ENCODE results near the gene TNN.

TNN gene

DNA sequence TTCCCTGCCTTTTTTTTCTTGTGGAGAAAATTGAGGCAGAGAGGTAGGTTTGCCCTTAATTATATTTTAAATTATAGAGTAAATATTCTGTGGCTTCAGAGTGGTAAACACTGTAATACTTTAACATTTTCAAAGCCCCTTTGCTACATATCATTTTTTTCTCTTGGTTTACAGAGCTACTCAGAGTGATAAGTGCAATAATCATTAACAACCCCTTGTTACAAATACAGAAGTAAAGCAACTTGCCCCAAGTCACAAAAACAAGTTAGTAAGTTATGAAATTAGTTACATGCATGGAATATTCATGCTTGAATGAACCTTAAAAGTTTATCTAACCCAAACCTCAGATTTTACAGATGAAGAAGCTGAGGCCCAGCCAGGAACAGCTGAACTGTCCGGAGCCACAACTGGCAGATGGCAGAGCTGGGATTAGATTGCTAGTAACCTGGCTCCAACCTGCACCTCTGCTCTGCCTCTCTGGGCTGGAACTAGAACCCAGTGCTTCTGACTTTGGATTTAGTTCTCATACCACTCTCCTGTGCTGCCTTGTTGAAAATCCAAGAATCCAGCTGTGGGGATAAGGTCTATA lies 48.7 kb downstream of the TNN start:
- no peak for DNase-seq (ENCODE audit: low read depth)

DNA sequence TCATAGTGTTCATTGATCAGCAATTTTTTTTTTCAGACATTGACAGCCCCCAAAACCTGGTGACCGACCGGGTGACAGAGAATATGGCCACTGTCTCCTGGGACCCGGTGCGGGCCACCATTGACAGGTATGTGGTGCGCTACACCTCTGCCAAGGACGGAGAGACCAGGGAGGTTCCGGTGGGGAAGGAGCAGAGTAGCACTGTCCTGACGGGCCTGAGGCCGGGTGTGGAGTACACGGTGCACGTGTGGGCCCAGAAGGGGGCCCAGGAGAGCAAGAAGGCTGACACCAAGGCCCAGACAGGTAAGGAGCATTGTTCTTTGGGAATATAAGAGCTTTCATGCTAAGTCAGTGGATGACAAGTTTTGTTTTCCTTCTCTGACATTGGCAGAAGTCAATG lies 49.3 kb downstream of the TNN start:
- no peak for DNase-seq (ENCODE audit: low read depth)

DNA sequence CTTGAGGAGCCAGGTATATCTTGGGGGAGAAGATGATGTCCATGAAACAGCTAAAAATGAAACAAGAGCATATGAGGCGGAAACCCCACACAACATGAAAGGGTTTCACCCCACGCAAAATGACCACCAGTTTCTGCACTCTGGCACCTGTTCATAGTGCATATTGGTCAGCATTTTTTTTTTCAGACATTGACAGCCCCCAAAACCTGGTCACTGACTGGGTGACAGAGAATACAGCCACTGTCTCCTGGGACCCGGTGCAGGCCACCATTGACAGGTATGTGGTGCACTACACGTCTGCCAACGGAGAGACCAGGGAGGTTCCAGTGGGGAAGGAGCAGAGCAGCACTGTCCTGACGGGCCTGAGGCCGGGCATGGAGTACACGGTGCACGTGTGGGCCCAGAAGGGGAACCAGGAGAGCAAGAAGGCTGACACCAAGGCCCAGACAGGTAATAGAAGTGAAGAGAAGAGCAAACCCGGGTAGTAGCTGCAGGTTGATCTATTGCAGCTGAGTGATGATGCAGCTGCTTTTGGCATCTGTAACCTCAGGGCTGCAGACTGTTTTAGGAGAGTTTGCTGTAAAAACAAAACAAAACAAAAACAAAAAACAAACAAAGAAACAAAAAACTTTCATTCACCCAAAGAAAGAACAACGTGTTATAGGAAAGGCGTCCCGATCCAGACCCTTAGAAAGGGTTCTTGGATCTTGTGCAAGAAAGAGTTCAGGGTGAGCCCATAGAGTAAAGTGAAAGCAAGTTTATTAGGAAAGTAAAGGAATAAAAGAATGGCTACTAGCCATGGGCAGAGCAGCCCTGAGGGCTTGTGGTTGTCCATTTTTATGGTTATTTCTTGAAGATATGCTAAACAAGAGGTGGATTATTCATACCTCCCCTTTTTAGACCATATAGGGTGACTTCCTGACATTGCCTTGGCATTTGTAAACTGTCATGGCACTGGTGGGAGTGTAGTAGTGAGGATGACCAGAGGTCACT lies 51.0 kb downstream of the TNN start:
- DNase-seq (ENCODE audit: low read depth), result no peak

DNA sequence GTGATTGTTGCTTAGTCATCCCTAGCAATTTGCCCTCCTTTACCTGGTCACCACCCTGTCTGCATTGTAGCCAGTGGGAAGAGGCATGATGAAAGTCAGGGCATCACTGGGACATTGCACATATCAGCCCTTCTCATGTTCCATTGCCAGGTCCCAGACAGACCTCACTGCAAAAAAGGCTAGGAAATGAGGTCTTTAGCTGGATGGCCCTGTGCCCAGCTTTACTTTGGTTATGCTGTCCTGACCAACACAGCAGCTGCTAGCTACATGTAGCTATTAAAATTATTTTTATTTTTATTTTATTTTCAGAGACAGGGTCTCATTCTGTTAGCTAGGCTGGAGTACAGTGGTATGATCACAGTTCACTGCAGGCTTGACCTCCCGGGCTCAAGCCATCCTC lies 52.9 kb downstream of the TNN start:
- no peak for DNase-seq (ENCODE audit: low read depth)

DNA sequence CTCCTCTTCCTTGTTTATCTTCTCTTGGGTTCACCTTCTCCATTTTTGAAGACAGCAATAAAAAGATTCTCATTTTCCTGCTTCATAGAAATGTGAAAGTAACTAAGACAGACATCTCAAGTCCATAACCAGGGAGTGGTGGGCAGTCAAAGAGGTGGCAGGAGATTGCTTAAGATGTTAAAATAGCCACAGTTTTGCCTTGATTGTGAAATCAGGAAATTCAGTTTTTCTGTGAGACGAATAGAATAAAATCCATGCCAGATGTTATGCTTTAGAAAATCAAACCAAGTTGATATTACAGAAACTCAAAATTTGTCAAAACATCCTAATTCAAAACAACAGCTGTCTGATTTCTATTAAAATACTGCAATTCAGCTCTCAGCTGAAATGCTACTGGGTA lies 57.2 kb downstream of the TNN start:
- DNase-seq (ENCODE audit: low read depth), result no peak

DNA sequence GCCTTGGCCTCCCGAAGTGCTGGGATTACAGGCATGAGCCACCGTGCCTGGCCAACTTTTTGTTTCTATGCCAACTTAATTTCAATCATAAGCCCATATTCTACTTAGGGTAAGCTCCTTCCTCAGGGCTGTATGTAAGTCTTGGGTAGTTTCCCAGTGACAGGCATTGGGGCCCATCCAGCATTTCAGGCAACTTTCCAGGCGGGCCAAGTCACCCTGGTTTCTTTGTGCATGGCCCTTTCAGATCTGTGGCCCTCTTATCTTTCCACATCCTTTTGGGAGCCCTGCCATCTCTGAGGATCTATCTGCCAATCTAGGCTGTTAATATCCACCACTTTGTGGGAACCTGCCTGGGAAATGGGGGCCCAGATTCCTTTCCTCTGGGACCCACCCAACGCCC lies 58.7 kb downstream of the TNN start:
- DNase-seq (ENCODE audit: low read depth), result no peak

DNA sequence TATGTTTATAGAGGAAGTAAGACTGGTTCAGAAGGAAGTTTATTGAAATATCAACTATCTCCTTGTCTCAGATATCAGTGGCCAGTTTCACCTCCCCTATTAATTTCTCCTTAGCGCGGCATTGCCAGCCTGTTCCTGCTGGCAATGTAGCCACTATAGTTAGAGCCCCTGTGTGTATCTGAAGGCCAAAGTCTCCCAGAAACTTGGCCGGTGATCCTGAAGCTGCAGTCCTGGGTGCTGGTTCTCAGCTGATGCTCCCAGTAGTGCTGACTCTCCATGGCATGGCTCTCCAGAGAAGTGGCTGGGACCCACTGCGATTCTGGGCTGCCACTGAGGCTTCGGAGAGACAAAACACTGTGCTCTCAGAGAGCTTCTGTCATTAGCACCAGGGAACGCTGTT lies 59.9 kb downstream of the TNN start:
- no peak for DNase-seq (ENCODE audit: low read depth)

DNA sequence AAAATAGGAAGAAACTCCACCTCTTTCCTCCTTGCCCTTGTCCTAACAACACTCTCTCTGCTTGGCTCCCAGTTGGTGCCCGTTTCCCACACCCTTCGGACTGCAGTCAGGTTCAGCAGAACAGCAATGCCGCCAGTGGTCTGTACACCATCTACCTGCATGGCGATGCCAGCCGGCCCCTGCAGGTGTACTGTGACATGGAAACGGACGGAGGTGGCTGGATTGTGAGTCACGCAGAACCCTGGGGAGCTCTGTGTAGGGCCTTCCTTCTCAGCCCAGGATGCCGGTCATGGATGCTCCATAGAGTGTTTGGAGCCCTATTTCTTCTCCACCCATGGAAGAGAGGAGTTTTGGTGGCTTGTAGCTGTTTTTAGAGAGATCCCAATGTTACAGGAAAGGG lies 60.9 kb downstream of the TNN start:
- no peak for DNase-seq (ENCODE audit: low read depth)

DNA sequence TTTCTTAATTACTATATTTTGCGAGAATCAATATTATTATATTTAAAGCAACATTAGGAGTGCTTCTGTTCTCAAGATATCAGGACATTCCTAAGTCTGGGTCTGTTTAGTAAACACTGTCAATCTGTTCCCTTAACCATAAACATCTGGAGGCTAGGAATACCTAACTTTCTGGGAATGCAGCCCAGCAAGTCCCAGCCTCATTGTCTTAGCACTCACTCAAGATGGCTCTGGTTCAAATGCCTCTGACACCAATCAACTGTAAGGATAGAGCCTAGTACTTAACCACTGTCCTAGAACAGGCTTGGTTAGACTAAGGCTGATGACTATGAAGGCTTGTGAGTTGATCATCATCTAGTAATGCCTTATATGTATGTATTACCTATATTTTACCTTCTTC lies 61.5 kb downstream of the TNN start:
- no peak for DNase-seq (ENCODE audit: low read depth)

DNA sequence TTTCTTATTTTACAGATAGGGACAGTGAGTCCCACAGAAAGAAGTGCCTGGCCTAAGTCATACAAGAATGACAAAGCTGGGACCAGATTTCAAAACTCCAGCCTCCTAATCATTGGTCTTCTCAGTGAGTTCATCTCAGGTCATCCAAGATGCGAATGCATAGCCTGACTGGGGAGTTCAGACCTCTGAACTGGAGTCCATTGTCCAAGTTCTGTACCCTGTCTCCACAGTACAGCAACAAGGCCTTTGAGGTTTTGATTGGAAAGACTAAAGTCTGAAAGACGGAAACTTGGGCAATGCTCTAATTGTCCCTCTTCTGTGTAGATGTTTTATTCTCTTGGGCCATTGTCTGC lies 62.0 kb downstream of the TNN start:
- no peak for DNase-seq (ENCODE audit: low read depth)

DNA sequence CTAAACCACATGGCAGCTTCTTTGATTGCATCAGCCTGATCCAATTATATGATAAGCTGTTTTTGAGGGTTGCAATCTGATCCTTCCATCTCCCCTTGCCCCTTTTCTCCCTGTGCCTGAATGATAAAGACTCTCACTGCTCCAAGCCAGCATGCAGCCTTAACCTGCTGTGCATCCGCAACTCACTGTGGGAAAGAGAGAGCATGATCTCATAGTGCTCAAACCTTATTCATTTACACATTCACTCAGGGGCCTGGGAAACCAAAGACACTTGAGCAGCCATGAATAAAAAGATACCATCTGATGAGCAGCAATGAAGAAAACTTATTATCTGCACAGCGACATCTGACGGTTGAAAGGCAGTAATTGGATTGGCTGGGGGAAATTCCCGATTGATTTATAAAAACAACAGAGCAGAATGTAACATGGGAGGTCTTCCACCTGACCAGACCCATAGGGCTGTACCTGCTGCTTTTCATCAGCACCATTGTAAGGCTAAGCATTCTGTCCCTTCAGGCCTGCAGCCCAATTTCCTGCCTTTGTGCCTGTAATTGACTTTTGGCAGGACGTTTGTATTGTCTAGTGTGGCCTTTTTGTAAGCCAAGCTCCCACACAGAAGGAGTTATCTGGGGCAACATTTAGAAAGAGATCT lies 62.5 kb downstream of the TNN start:
- no peak for DNase-seq (ENCODE audit: low read depth)

DNA sequence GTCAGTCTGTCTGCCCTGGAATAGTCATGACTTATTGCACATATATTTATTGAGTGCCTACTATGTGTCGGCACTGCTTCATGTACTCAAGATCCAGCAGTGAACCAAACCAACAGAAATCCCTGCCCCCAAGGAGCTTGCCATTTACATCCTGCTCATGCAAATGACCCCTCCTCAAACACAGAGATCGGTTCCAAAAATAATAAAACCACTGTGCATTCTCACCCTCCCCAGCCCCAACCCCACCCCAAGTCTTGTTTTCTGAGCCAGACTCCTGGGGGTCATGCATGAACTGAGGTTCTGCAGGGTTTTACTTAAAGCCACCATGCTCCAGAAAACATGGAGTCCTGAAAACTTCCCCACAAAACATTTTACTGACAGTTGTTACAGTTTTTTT lies 63.0 kb downstream of the TNN start:
- DNase-seq (ENCODE audit: low read depth), result no peak

DNA sequence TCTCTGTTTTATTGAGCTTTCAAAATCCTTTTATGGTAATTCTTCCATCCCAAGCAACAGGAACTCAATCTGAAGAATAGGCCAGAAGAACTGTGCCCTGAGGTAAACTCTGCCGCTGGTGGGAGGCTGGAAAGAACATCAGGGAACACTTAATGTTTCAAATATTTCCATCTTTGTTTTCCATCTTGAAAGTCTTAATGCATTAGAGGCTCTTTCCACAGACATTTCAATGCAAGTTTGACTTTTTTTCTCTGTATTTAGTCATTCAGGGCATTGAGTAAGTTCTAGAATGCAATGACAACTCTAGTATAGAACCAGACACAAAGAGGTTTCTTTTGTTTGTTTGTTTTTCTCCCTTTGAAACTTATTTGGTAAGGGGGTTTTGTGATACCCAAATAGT lies 63.5 kb downstream of the TNN start:
- DNase-seq (ENCODE audit: low read depth), result no peak

DNA sequence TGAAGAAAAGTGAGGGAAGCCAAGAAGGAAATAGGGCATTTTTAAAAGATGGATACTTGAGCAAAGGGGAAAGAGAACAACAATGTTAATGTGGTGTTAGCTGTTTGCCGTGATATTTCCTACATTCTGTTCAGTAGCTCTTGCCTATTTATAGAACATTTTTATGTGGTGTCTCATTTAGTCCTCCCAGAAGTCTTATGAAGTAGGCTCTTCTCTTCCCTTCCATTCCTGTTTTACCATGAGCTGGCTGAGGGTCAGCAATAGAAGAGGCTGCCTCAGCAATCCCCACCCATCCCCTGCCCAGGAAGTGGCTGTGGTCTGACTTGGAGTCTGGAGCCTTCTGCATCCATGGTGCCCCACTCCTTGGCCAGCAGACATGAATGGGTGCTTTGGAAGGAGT lies 64.8 kb downstream of the TNN start:
- no peak for DNase-seq (ENCODE audit: low read depth)

DNA sequence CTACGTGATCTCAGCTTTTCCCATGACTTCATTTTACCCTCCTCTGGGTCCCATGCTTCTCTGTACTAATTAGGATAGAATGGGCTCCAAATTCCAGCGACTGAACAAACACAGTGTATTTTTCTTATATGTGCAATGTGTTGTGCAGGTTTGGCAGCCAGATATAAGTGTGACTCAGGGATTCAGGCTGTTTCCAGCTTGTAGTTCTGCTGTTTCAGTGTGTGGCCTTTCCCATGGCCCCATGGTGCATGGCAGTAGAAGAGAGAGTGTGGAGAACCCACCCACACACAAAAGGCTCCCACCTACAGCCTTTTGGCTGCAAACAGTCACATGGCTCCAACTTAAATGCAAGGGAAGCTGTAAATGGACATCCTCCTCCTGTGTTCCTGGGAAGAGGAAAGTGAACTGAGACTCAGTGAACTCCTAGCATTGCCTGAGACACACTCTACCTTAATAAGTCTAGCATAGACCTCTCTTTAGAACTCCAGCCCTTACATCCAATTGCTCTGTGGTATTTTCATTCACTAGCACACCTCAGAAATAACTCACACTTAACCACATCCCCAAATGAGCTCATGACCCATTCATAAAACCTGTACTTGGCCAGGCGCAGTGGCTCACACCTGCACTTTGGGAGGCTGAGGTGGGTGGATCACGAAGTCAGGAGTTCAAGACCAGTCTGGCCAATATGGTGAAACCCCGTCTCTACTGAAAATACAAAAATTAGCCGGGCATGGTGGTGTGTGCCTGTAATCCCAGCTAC lies 66.2 kb downstream of the TNN start:
- DNase-seq (ENCODE audit: low read depth), result no peak

DNA sequence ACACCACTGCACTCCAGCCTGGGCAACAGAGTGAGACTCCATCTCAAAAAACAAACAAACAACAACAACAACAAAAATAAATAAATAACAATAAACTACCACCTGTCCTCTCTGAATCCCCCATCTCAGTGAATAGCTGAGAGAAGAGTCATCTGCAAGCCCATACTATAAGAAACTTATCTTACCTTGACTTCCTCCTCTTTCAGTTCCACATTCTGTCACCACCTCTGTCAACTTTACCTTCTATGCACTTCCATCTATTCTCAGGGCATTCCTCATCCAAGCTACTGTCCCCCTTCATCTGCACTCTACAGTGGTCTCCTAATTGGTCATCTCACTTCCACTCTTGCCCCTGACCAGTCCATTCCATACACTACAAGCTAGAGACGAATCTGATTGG lies 66.9 kb downstream of the TNN start:
- no peak for DNase-seq (ENCODE audit: low read depth)

DNA sequence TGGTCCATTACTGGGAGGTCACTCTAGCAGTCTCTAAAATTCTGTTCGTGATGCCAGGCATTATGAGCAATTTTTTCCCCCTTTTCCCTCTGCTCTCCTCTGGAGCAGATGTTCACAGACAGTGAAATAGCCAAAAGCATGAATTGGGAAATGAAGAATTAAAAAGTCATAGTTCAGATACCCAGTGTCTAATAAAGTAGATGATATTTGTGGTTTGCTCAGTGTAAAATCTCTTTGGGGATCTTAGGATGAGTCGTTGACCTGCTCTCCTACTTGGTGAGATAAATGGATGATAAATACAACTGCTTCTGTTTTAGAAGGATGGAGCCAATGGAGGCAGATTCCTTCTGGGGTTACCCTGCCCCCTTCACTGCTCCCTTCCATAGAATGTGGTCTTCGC lies 68.6 kb downstream of the TNN start:
- DNase-seq (ENCODE audit: low read depth), result no peak

DNA sequence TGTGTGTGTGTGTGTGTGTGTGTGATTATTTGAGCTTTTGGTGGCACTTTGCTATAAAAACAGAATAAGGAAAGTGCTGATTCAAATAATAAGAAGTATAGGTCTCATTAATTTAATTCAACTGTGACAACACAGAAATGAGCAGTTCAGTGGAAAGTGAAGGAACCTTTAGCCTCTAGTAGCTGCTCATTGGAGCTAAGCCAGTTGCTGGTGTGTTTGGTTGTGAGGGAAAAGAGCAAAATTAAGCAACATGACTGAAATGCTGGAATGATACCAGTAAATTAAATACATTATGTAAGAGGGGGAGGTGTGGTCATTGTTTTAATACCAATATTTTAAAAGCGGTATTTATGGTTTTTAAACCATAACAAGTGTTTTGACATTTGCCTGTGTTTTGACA lies 69.7 kb downstream of the TNN start:
- no peak for DNase-seq (ENCODE audit: low read depth)

DNA sequence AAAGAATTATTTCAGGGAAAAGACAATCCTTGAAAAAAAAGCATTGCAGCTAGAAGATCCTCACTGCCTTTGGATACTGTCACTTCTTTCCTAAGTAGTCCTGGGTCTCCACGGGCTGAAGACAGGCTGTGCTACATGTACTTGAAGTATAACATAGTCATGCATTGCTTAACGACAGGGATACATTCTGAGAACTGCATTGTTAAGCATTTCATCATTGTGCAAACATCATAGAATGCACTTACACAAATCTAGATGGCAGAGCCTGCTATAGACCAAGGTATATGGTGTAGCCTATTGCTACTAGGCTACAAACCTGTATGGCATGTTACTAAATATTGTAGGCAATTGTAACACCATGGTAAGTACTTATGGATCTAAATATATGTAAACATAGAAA lies 70.9 kb downstream of the TNN start:
- no peak for DNase-seq (ENCODE audit: low read depth)

DNA sequence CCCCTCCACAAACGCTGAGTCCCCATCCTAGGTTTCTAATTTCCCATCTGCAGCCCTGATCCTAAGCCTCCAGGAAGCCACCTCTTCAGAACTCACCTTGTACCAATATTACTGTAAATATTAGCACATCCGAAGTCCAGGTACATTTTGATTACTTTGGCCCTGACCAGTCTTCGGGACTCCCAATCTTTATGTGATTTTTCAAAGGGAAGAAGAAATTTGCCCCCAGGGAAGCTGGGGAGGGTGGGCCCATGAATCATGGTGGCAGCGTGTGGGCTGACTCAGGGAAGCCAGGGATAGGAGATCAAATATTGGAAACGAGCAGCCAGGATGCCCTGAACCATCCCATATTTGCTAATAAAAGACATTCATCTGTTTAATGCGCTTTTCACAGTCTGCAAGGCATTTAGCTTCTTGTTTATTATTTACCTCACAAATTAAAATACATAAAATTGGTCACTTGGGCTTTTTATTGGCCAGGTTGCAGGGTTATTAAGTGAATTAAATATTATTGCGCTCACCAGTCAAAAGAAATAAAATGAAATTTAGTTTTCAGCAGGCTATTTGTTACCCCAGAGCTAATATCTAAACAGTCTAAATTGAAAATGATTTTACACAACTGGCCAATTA lies 78.4 kb downstream of the TNN start:
- DNase-seq (ENCODE audit: low read depth), result no peak

DNA sequence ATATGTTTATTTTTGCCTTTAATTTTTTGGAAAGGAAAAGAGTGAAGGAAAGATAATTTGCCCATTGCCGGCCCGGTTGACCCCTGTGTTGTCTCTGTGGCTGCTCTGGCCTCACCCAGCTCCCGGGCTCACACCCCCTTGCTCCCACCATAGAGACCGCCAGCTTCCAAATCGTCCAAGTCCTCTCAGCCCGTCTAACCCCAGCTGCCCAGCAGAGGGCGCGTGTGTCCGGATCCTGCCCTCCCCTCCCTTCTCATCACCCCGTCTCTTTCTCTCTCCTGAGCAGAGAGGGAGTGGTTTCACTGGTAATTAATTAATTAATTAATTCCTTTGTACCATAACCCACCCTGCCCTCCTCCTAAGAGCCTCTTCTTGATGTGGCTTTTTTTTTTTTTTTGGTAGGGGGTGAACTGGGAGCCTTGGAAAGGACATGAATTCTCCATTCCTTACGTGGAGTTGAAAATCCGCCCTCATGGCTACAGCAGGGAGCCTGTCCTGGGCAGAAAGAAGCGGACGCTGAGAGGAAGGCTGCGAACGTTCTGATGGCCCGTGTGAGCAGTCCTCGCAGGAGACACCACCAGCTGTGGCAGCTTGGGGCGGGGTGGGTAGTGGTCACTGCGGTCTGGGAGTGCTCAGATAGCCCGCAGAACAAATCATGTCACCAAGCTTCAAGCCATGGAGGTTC lies 79.0 kb downstream of the TNN start:
- DNase-seq (ENCODE audit: low read depth), result peak; percentile 46

DNA sequence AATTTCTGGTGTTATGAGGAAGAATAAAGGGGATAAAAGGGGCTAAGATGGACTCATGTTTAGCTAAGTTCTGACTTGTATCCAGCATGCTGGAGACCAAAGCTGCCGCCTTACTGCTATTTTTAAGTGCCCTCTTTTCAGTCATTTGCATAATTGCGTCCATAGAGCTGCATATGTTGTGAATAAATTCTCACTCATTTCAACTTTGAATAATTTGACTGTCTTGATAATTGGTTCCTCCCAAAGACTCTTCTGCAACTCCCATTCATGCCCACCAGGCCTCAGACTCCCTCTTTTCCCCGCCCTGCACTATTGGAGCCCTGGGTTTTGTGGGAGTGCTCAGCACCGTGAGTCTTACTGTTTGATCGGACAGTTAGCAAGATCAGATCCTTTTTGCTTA lies 79.9 kb downstream of the TNN start:
- DNase-seq (ENCODE audit: low read depth), result no peak
